Bone marrow (tissue), 2 donors: ENCODE data around the gene SOCS3.

ENCODE experiments used
- DNase-seq, 2 donors: peaks; one replicate each; lab custom pipeline; 2025; lab: John Stamatoyannopoulos, UW

Gene SOCS3

GRCh38 chr17:78307887-78308638, 51.8 kb downstream of the SOCS3 start:
- no peak for DNase-seq

GRCh38 chr17:78306913-78307312, 53.0 kb downstream of the SOCS3 start:
- no peak for DNase-seq
